Measurements from ENCODE around the gene GNPAT.

DNA sequence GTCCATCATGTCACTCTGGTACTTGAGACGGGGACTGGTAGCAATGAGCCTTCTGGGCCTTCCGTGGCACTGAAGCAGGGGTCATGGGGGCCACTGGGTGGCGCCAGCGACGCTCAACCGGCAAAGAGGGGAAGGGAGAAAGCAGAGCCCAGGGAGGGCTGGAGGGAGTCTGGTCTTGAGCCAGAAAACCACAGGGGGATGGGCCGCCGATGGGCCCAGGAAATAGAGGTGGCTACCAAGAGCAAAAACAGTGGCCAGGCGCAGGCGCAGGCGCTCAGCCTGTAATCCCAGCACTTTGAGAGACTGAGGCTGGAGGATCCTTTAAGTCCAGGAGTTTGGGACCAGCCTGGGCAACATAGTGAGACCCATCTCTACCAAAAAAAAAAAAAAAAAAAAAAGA lies 74.9 kb downstream of the GNPAT start:
- no peak for TF ChIP-seq EZH2phosphoT487 (IDR thresholded peaks at IDR 0.05; ENCODE audit: insufficient read depth, low read depth)
- TF ChIP-seq EZH2 (IDR thresholded peaks at IDR 0.05; ENCODE audit: insufficient read depth, poor library complexity, severe bottlenecking): no peak
